Trophoblast cell (in vitro differentiated cells and primary cell): ENCODE measurements around the gene TEAD3.

Experiments used
- DNase-seq, 2 donors: peaks; one replicate each; pipeline ENCODE4 v3.0.0-alpha.2; 2016
- H2AFZ ChIP-seq: 2 replicates; pipeline ENCODE4 v1.6.1; 2013; ENCODE audit warnings: low read length, moderate library complexity, mild to moderate bottlenecking; ENCODE audit not compliant: insufficient read depth, poor library complexity
- H2AK5ac ChIP-seq: 2 replicates; pipeline ENCODE4 v1.6.1; 2013; ENCODE audit warnings: mild to moderate bottlenecking, low read length
- H2BK120ac ChIP-seq: 2 replicates; pipeline ENCODE4 v1.6.1; 2013; ENCODE audit warnings: low read length, mild to moderate bottlenecking, moderate library complexity; ENCODE audit not compliant: insufficient read depth, poor library complexity
- H2BK12ac ChIP-seq: 2 replicates; pipeline ENCODE4 v1.6.1; 2013; ENCODE audit warnings: mild to moderate bottlenecking, low read length, moderate library complexity
- H2BK5ac ChIP-seq: 2 replicates; pipeline ENCODE4 v1.6.1; 2013; ENCODE audit warnings: low read length, low read depth, moderate library complexity, mild to moderate bottlenecking; ENCODE audit not compliant: poor library complexity
- H3K14ac ChIP-seq: 2 replicates; pipeline ENCODE4 v1.6.1; 2013; ENCODE audit warnings: mild to moderate bottlenecking, low read length
- H3K18ac ChIP-seq: 2 replicates; pipeline ENCODE4 v1.6.1; 2013; ENCODE audit warnings: mild to moderate bottlenecking, low read length
- H3K23ac ChIP-seq: 2 replicates; pipeline ENCODE4 v1.6.1; 2013; ENCODE audit warnings: low read length
- H3K27ac ChIP-seq: 2 replicates; pipeline ENCODE4 v1.5.1; 2013; ENCODE audit warnings: low read depth, mild to moderate bottlenecking, inconsistent platforms, low read length, moderate library complexity
- H3K27me3 ChIP-seq: 2 replicates; pipeline ENCODE4 v1.6.1; 2013; ENCODE audit warnings: inconsistent platforms, mild to moderate bottlenecking, low read length, moderate library complexity; ENCODE audit not compliant: insufficient read depth
- H3K36me3 ChIP-seq, 2 experiments: 1 replicate in 1 of 2; 2 replicates in 1 of 2; pipeline ENCODE4 v1.6.1; 2013; ENCODE audit warnings: low read length in 2 of 2, mild to moderate bottlenecking in 2 of 2, moderate library complexity in 1 of 2; ENCODE audit not compliant: insufficient read depth in 2 of 2, control insufficient read depth in 1 of 2
- H3K4ac ChIP-seq: 2 replicates; pipeline ENCODE4 v1.6.1; 2013; ENCODE audit warnings: low read depth, mild to moderate bottlenecking, low read length, moderate library complexity
- H3K4me1 ChIP-seq, 2 experiments: 1 replicate in 1 of 2; 2 replicates in 1 of 2; pipeline ENCODE4 v1.6.1; 2013; ENCODE audit warnings: low read length in 2 of 2, mild to moderate bottlenecking in 2 of 2, moderate library complexity in 1 of 2; ENCODE audit not compliant: insufficient read depth in 2 of 2, control insufficient read depth in 1 of 2
- H3K4me2 ChIP-seq: 2 replicates; pipeline ENCODE4 v1.6.1; 2013; ENCODE audit warnings: inconsistent platforms, mild to moderate bottlenecking, low read length, moderate library complexity
- H3K4me3 ChIP-seq: 2 replicates; pipeline ENCODE4 v1.5.1; 2013; ENCODE audit warnings: mild to moderate bottlenecking, low read depth, low read length, inconsistent platforms
- H3K79me1 ChIP-seq: one replicate; pipeline ENCODE4 v1.6.1; 2013; ENCODE audit warnings: low read length
- H3K79me2 ChIP-seq: 2 replicates; pipeline ENCODE4 v1.6.1; 2013; ENCODE audit warnings: low read length, mild to moderate bottlenecking; ENCODE audit not compliant: control insufficient read depth, insufficient read depth, poor library complexity
- H3K9ac ChIP-seq: 2 replicates; pipeline ENCODE4 v1.6.1; 2013; ENCODE audit warnings: mild to moderate bottlenecking, low read length
- H3K9me3 ChIP-seq: 2 replicates; pipeline ENCODE4 v1.6.1; 2013; ENCODE audit warnings: low read depth, mild to moderate bottlenecking, control low read depth, inconsistent platforms, low read length; ENCODE audit not compliant: insufficient read depth
- H4K12ac ChIP-seq: 2 replicates; pipeline ENCODE4 v1.6.1; 2013; ENCODE audit warnings: low read depth, mild to moderate bottlenecking, low read length, moderate library complexity
- H4K8ac ChIP-seq: 2 replicates; pipeline ENCODE4 v1.6.1; 2013; ENCODE audit warnings: low read depth, mild to moderate bottlenecking, low read length, moderate library complexity
- H4K91ac ChIP-seq: one replicate; pipeline ENCODE4 v1.6.1; 2013; ENCODE audit warnings: low read depth, mild to moderate bottlenecking, low read length, moderate library complexity
- WGBS: extraction: QIAGEN DNeasy Blood & Tissue Kit; methylation state at CpG from one replicate; pipeline ENCODE4 v1.1.7; 2013; ENCODE audit warnings: missing lambda C conversion rate; ENCODE audit not compliant: insufficient read length, insufficient coverage; ENCODE audit errors: extremely low coverage; 5-methylcytosine and 5-hydroxymethylcytosine counted together

TEAD3 gene

DNA sequence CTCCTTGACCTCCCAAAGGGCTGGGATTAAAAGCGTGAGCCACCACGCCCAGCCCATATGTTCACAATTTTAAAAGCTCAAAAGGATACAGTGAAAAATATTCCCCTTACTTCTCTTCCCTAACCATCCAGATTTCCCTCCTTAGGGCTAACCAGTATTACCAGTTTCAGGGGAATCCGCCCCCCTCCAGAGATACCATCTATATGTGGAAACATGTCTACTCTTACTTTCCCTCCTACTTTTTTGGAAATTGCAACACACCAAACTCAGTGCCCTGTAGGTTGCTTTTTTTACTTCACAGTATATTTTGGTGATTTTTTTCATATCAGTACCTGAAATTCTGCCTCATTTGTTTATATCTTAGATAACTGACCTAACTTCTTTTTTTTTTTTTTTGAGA lies 35.6 kb downstream of the TEAD3 start:
- Histone ChIP-seq H3K4me2 (peak overlapping the region; percentile 49), H3K79me1 (no peaks in the 10 kb centered on the region), H3K79me2 (no peaks in the 10 kb centered on the region), H3K9me3 (no peaks in the 10 kb centered on the region), H3K9ac (no peak overlapping the region), H2AK5ac (no peak overlapping the region), H2AFZ (no peak overlapping the region), H3K14ac (no peak overlapping the region), H3K36me3 (peaks cover 29 to 41% of the 10 kb centered on the region in 2 experiments), H3K23ac (no peak overlapping the region), H4K91ac (peak overlapping the region; percentile 7), H3K27ac (peak overlapping the region; percentile 42), H3K18ac (no peak overlapping the region), H2BK12ac (no peak overlapping the region), H3K4me3 (no peak overlapping the region), H4K12ac (no peak overlapping the region), H4K8ac (no peak overlapping the region), H3K4me1 (peaks cover 15 to 18% of the 10 kb centered on the region in 2 experiments), H2BK5ac (no peak overlapping the region), H2BK120ac (no peak overlapping the region), H3K27me3 (no peaks in the 10 kb centered on the region), H3K4ac (no peak overlapping the region)
- DNase-seq, result peak; percentile 77 to 91
- WGBS, result no CpG with 5 or more reads among the region's 3 CpGs

DNA sequence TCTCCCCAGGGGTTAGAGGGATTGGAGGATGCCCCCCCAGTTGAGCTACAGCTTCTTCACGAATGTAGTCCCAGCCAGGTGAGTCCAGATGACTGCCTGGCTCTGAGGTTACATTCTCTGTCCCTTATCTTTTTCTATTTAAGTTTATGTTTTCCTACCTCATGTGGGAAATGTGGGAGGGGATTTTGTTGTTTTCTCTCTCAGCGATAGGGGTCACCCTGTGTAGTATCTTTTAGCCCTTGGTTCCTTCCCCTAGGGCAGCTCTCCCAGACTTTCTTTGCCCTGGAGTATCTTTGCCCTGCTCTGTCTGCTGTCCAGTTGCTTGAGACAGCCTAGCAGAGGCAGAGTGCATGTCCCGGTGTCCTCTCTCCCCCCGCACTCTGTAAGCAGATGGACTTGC lies 39.0 kb downstream of the TEAD3 start:
- peak in 1 of 2 donors; percentile 36 for DNase-seq
- H3K4ac ChIP-seq, result no peak overlapping the region
- H4K8ac ChIP-seq, result no peak overlapping the region
- H3K79me1 ChIP-seq, result no peaks in the 10 kb centered on the region
- no peak overlapping the region for H3K14ac ChIP-seq
- no peak overlapping the region for H2BK120ac ChIP-seq
- no peak overlapping the region for H4K91ac ChIP-seq
- no peak overlapping the region for H3K27ac ChIP-seq
- H3K4me3 ChIP-seq, result no peak overlapping the region
- no peaks in the 10 kb centered on the region for H3K9me3 ChIP-seq
- H2AK5ac ChIP-seq, result no peak overlapping the region
- H2AFZ ChIP-seq, result no peak overlapping the region
- H2BK5ac ChIP-seq, result no peak overlapping the region
- H3K4me2 ChIP-seq, result no peak overlapping the region
- H3K23ac ChIP-seq, result no peak overlapping the region
- no CpG with 5 or more reads among the region's 4 CpGs for WGBS
- H3K79me2 ChIP-seq, result no peaks in the 10 kb centered on the region
- H3K18ac ChIP-seq, result no peak overlapping the region
- H3K4me1 ChIP-seq, result peaks cover 18 to 24% of the 10 kb centered on the region in 2 experiments
- no peak overlapping the region for H2BK12ac ChIP-seq
- H3K36me3 ChIP-seq, result peaks cover 34 to 36% of the 10 kb centered on the region in 2 experiments
- H4K12ac ChIP-seq, result no peak overlapping the region
- no peaks in the 10 kb centered on the region for H3K27me3 ChIP-seq
- no peak overlapping the region for H3K9ac ChIP-seq

DNA sequence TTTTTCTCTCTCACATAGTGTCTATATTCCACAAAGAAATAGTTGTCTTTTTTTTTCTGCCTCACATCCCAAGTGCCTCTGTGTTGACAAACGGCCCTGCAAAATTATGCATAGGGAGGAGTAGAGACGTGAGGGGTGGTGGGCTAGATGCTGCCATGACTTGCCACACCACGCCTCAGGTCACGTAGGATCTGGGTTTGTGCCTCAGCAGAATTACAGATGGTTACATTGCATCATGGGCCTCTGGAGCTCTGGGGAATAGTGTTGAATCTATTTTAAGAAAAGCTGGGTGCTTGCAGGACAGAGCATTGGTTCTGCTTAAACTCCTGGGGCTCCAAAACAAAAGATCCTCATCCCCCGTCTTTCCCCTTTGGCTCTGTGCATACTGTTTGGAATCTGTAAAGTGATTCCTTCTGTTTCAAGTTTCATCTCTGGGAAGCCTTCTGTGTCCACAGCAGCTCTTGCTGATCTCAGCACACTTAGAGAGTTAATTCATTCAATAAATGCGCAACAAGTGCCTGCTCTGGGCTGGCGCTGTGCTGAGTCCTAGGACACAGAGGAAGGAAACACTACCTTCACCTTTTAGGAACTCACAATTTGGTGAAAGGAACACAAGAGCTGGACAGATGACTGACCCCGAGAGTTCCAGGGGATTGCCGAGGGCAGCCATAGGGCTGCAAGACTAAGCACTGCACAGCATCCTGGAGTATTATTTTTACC lies 42.3 kb downstream of the TEAD3 start:
- no peak overlapping the region for H3K27ac ChIP-seq
- H4K12ac ChIP-seq, result no peak overlapping the region
- no peaks in the 10 kb centered on the region for H3K9me3 ChIP-seq
- no peak overlapping the region for H2AK5ac ChIP-seq
- H3K23ac ChIP-seq, result no peak overlapping the region
- H3K4me2 ChIP-seq, result no peak overlapping the region
- H2AFZ ChIP-seq, result no peak overlapping the region
- peak; percentile 42 to 65 for DNase-seq
- peaks cover 11 to 17% of the 10 kb centered on the region in 2 experiments for H3K4me1 ChIP-seq
- H3K9ac ChIP-seq, result no peak overlapping the region
- H3K79me2 ChIP-seq, result peaks cover 5% of the 10 kb centered on the region
- H2BK120ac ChIP-seq, result no peak overlapping the region
- no peak overlapping the region for H4K8ac ChIP-seq
- no CpG with 5 or more reads among the region's 9 CpGs for WGBS
- no peak overlapping the region for H3K18ac ChIP-seq
- H4K91ac ChIP-seq, result no peak overlapping the region
- no peaks in the 10 kb centered on the region for H3K27me3 ChIP-seq
- no peak overlapping the region for H3K4ac ChIP-seq
- no peak overlapping the region for H2BK5ac ChIP-seq
- no peak overlapping the region for H3K14ac ChIP-seq
- H3K36me3 ChIP-seq, result peaks cover 23 to 24% of the 10 kb centered on the region in 2 experiments
- no peak overlapping the region for H3K4me3 ChIP-seq
- peaks cover 5% of the 10 kb centered on the region for H3K79me1 ChIP-seq
- no peak overlapping the region for H2BK12ac ChIP-seq

DNA sequence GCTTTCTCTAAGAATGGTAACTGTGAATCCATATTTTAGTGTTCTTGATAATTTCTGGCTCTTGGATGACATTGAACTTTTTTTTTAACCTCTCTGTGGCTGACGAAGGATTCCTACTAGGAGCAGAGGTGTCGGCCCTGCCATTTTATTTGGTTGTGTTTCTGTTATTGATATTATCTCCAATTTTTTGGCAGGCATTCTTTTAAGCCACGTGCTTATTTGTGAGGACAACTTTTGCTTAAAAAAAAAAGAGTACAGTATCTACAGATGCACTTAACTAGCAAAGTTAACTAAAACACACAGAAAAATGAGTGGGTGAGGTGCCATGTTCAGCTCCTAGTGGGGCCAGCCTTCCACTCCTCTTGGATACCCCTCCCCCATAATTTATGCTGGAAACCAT lies 43.6 kb downstream of the TEAD3 start:
- Histone ChIP-seq H3K18ac (no peak overlapping the region), H3K36me3 (peaks cover 15 to 17% of the 10 kb centered on the region in 2 experiments), H3K4me1 (peaks cover 7 to 14% of the 10 kb centered on the region in 2 experiments), H3K79me1 (peaks cover 5% of the 10 kb centered on the region), H4K91ac (no peak overlapping the region), H4K8ac (no peak overlapping the region), H3K14ac (no peak overlapping the region), H2AFZ (no peak overlapping the region), H2BK5ac (no peak overlapping the region), H2BK120ac (no peak overlapping the region), H2BK12ac (no peak overlapping the region), H3K4ac (no peak overlapping the region), H3K23ac (no peak overlapping the region), H4K12ac (no peak overlapping the region), H3K27ac (no peak overlapping the region), H3K4me2 (peak overlapping the region; percentile 91), H3K27me3 (no peaks in the 10 kb centered on the region), H3K9ac (no peak overlapping the region), H2AK5ac (no peak overlapping the region), H3K4me3 (no peak overlapping the region), H3K9me3 (no peaks in the 10 kb centered on the region), H3K79me2 (peaks cover 5% of the 10 kb centered on the region)
- DNase-seq, result no peak
- no CpG with 5 or more reads among the region's 3 CpGs for WGBS
